Measurements from ENCODE around the gene NUDT9.
A peak's percentile ranks its signal among the peaks of the same experiment; 100 is the strongest.

Gene NUDT9

GRCh38 chr4:87462102-87462501 is 39.7 kb downstream of the NUDT9 start:
- H3K18ac ChIP-seq (ENCODE audit: low read length): no peak overlapping the region
- no peak overlapping the region for H3K4me2 ChIP-seq (ENCODE audit: insufficient read depth, low read length, poor library complexity, severe bottlenecking)
- H3K4ac ChIP-seq (ENCODE audit: low read length): no peak overlapping the region
- no peak overlapping the region for H2BK15ac ChIP-seq (ENCODE audit: low read length)
- H3K14ac ChIP-seq (ENCODE audit: low read length): no peak overlapping the region
- H3K4me1 ChIP-seq (ENCODE audit: control insufficient read depth in 2 of 2, insufficient read depth in 1 of 2, low read depth in 1 of 2, low read length in 2 of 2): no peaks in the 10 kb centered on the region
- H2BK120ac ChIP-seq (ENCODE audit: low read depth, low read length): no peak overlapping the region
- H3K9ac ChIP-seq (ENCODE audit: low read depth, low read length, poor library complexity): no peak overlapping the region
- peaks cover 0 to 6% of the 10 kb centered on the region in 2 donors for H3K9me3 ChIP-seq (replicated peaks in 1 of 2; ENCODE audit: control insufficient read depth in 2 of 2, insufficient read depth in 1 of 2, low read depth in 1 of 2, low read length in 2 of 2)
- no peak overlapping the region for H2BK5ac ChIP-seq (ENCODE audit: low read length)
- H3K4me3 ChIP-seq (ENCODE audit: low read length in 2 of 2): no peak overlapping the region
- no peak overlapping the region for H4K8ac ChIP-seq (ENCODE audit: low read depth, low read length)
- no peak overlapping the region for H2BK12ac ChIP-seq (ENCODE audit: low read length)
- H3K36me3 ChIP-seq (replicated peaks in 1 of 2; ENCODE audit: control insufficient read depth in 2 of 2, insufficient read depth in 2 of 2, low read length in 2 of 2): peaks cover 0 to 16% of the 10 kb centered on the region in 2 donors
- WGBS, 2 donors (ENCODE audit: extremely low coverage in 2 of 2, insufficient read length in 2 of 2, insufficient replicate concordance in 1 of 2): no CpG with 5 or more reads among the region's 2 CpGs
- H2AK5ac ChIP-seq (ENCODE audit: low read depth, low read length): no peak overlapping the region
- no peak overlapping the region for H2AFZ ChIP-seq (ENCODE audit: low read length)
- no peak overlapping the region for H3K27ac ChIP-seq (replicated peaks; ENCODE audit: low read length)
- DNase-seq (ENCODE audit: low spot score): no peak
- H4K91ac ChIP-seq (ENCODE audit: low read depth, low read length, poor library complexity): no peak overlapping the region
- no peaks in the 10 kb centered on the region for H3K79me1 ChIP-seq (ENCODE audit: low read depth, low read length)
- H3K27me3 ChIP-seq (ENCODE audit: control insufficient read depth in 3 of 3, insufficient read depth in 3 of 3, low read depth in 1 of 3, low read length in 3 of 3): no peaks in the 10 kb centered on the region
- no peak overlapping the region for H3K23ac ChIP-seq (ENCODE audit: low read depth, low read length, poor library complexity)

GRCh38 chr4:87465739-87466366 is 43.5 kb downstream of the NUDT9 start:
- no peak overlapping the region for H3K14ac ChIP-seq (ENCODE audit: low read length)
- H3K36me3 ChIP-seq (replicated peaks in 1 of 2; ENCODE audit: control insufficient read depth in 2 of 2, insufficient read depth in 2 of 2, low read length in 2 of 2): no peaks in the 10 kb centered on the region
- H3K4ac ChIP-seq (ENCODE audit: low read length): no peak overlapping the region
- no peak overlapping the region for H3K18ac ChIP-seq (ENCODE audit: low read length)
- H2BK5ac ChIP-seq (ENCODE audit: low read length): no peak overlapping the region
- DNase-seq (ENCODE audit: low spot score): peak; percentile 17
- H3K9me3 ChIP-seq (replicated peaks in 1 of 2; ENCODE audit: control insufficient read depth in 2 of 2, insufficient read depth in 1 of 2, low read depth in 1 of 2, low read length in 2 of 2): no peaks in the 10 kb centered on the region
- no peak overlapping the region for H2BK12ac ChIP-seq (ENCODE audit: low read length)
- no peak overlapping the region for H3K9ac ChIP-seq (ENCODE audit: low read depth, low read length, poor library complexity)
- no peak overlapping the region for H4K91ac ChIP-seq (ENCODE audit: low read depth, low read length, poor library complexity)
- H3K79me1 ChIP-seq (ENCODE audit: low read depth, low read length): no peaks in the 10 kb centered on the region
- H3K4me2 ChIP-seq (ENCODE audit: insufficient read depth, low read length, poor library complexity, severe bottlenecking): no peak overlapping the region
- no peaks in the 10 kb centered on the region for H3K4me1 ChIP-seq (ENCODE audit: control insufficient read depth in 2 of 2, insufficient read depth in 1 of 2, low read depth in 1 of 2, low read length in 2 of 2)
- H3K23ac ChIP-seq (ENCODE audit: low read depth, low read length, poor library complexity): no peak overlapping the region
- no peak overlapping the region for H2AK5ac ChIP-seq (ENCODE audit: low read depth, low read length)
- no peaks in the 10 kb centered on the region for H3K27me3 ChIP-seq (ENCODE audit: control insufficient read depth in 3 of 3, insufficient read depth in 3 of 3, low read depth in 1 of 3, low read length in 3 of 3)
- no peak overlapping the region for H3K27ac ChIP-seq (replicated peaks; ENCODE audit: low read length)
- no peak overlapping the region for H2BK15ac ChIP-seq (ENCODE audit: low read length)
- no peak overlapping the region for H2AFZ ChIP-seq (ENCODE audit: low read length)
- H4K8ac ChIP-seq (ENCODE audit: low read depth, low read length): no peak overlapping the region
- whole genome bisulfite sequencing, 2 donors (ENCODE audit: extremely low coverage in 2 of 2, insufficient read length in 2 of 2, insufficient replicate concordance in 1 of 2): no CpG with 5 or more reads among the region's 7 CpGs
- no peak overlapping the region for H3K4me3 ChIP-seq (ENCODE audit: low read length in 2 of 2)
- no peak overlapping the region for H2BK120ac ChIP-seq (ENCODE audit: low read depth, low read length)

- Histone ChIP-seq H3K14ac (ENCODE audit: low read length) (no peak overlapping the region), H3K4ac (ENCODE audit: low read length) (no peak overlapping the region), H3K4me3 (ENCODE audit: low read length in 2 of 2) (no peak overlapping the region), H3K79me1 (ENCODE audit: low read depth, low read length) (no peaks in the 10 kb centered on the region), H3K18ac (ENCODE audit: low read length) (no peak overlapping the region), H2BK120ac (ENCODE audit: low read depth, low read length) (no peak overlapping the region), H4K8ac (ENCODE audit: low read depth, low read length) (no peak overlapping the region), H2AK5ac (ENCODE audit: low read depth, low read length) (no peak overlapping the region), H3K36me3 (replicated peaks in 1 of 2; ENCODE audit: control insufficient read depth in 2 of 2, insufficient read depth in 2 of 2, low read length in 2 of 2) (no peaks in the 10 kb centered on the region), H3K4me1 (ENCODE audit: control insufficient read depth in 2 of 2, insufficient read depth in 1 of 2, low read depth in 1 of 2, low read length in 2 of 2) (no peaks in the 10 kb centered on the region), H2BK5ac (ENCODE audit: low read length) (no peak overlapping the region), H3K9me3 (replicated peaks in 1 of 2; ENCODE audit: control insufficient read depth in 2 of 2, insufficient read depth in 1 of 2, low read depth in 1 of 2, low read length in 2 of 2) (no peaks in the 10 kb centered on the region), H3K27ac (replicated peaks; ENCODE audit: low read length) (no peak overlapping the region), H3K4me2 (ENCODE audit: insufficient read depth, low read length, poor library complexity, severe bottlenecking) (no peak overlapping the region), H3K9ac (ENCODE audit: low read depth, low read length, poor library complexity) (no peak overlapping the region), H4K91ac (ENCODE audit: low read depth, low read length, poor library complexity) (no peak overlapping the region), H2BK12ac (ENCODE audit: low read length) (no peak overlapping the region), H3K23ac (ENCODE audit: low read depth, low read length, poor library complexity) (no peak overlapping the region), H3K27me3 (ENCODE audit: control insufficient read depth in 3 of 3, insufficient read depth in 3 of 3, low read depth in 1 of 3, low read length in 3 of 3) (no peaks in the 10 kb centered on the region), H2AFZ (ENCODE audit: low read length) (no peak overlapping the region), H2BK15ac (ENCODE audit: low read length) (no peak overlapping the region)
- WGBS, 2 donors (ENCODE audit: extremely low coverage in 2 of 2, insufficient read length in 2 of 2, insufficient replicate concordance in 1 of 2): no CpG with 5 or more reads among the region's 6 CpGs
- no peak for DNase-seq (ENCODE audit: low spot score)
Measured at GRCh38 chr4:87469390-87469789, 47.0 kb downstream of the NUDT9 start.

- Histone ChIP-seq H2BK120ac (ENCODE audit: low read depth, low read length) (no peak overlapping the region), H3K36me3 (replicated peaks in 1 of 2; ENCODE audit: control insufficient read depth in 2 of 2, insufficient read depth in 2 of 2, low read length in 2 of 2) (no peaks in the 10 kb centered on the region), H3K4me2 (ENCODE audit: insufficient read depth, low read length, poor library complexity, severe bottlenecking) (no peak overlapping the region), H4K91ac (ENCODE audit: low read depth, low read length, poor library complexity) (no peak overlapping the region), H2BK5ac (ENCODE audit: low read length) (no peak overlapping the region), H2BK12ac (ENCODE audit: low read length) (no peak overlapping the region), H2BK15ac (ENCODE audit: low read length) (no peak overlapping the region), H4K8ac (ENCODE audit: low read depth, low read length) (no peak overlapping the region), H3K4me3 (ENCODE audit: low read length in 2 of 2) (no peak overlapping the region), H3K9me3 (replicated peaks in 1 of 2; ENCODE audit: control insufficient read depth in 2 of 2, insufficient read depth in 1 of 2, low read depth in 1 of 2, low read length in 2 of 2) (no peaks in the 10 kb centered on the region), H3K27ac (replicated peaks; ENCODE audit: low read length) (no peak overlapping the region), H3K27me3 (ENCODE audit: control insufficient read depth in 3 of 3, insufficient read depth in 3 of 3, low read depth in 1 of 3, low read length in 3 of 3) (no peaks in the 10 kb centered on the region), H3K4me1 (ENCODE audit: control insufficient read depth in 2 of 2, insufficient read depth in 1 of 2, low read depth in 1 of 2, low read length in 2 of 2) (no peaks in the 10 kb centered on the region), H3K4ac (ENCODE audit: low read length) (no peak overlapping the region), H3K14ac (ENCODE audit: low read length) (no peak overlapping the region), H3K9ac (ENCODE audit: low read depth, low read length, poor library complexity) (no peak overlapping the region), H3K18ac (ENCODE audit: low read length) (no peak overlapping the region), H3K79me1 (ENCODE audit: low read depth, low read length) (no peaks in the 10 kb centered on the region), H3K23ac (ENCODE audit: low read depth, low read length, poor library complexity) (no peak overlapping the region), H2AFZ (ENCODE audit: low read length) (no peak overlapping the region), H2AK5ac (ENCODE audit: low read depth, low read length) (no peak overlapping the region)
- no CpG with 5 or more reads among the region's 3 CpGs for WGBS, 2 donors (ENCODE audit: extremely low coverage in 2 of 2, insufficient read length in 2 of 2, insufficient replicate concordance in 1 of 2)
- no peak for DNase-seq (ENCODE audit: low spot score)
Measured at GRCh38 chr4:87476934-87477333, 54.6 kb downstream of the NUDT9 start.
